HL-60 (cell line): Measurements from ENCODE around the gene RALGAPB.

ENCODE experiments used
- DNase-seq, 2 experiments: peaks; one replicate each; pipeline ENCODE4 v3.0.0-alpha.2; 2010 to 2020; ENCODE audit warnings: low read depth in 1 of 2, low spot score in 1 of 2
- H3K27ac ChIP-seq: fragments of 250-450 bp; sonication (Bioruptor Pico); replicated peaks from 2 replicates; pipeline ENCODE4 v1.5.1; 2020; ENCODE audit warnings: mild to moderate bottlenecking, moderate library complexity
- H3K27me3 ChIP-seq: fragments of 250-450 bp; sonication (Bioruptor Pico); 2 replicates; pipeline ENCODE4 v1.5.1; 2021; ENCODE audit warnings: mild to moderate bottlenecking, moderate library complexity; ENCODE audit not compliant: insufficient read depth, poor library complexity, severe bottlenecking
- H3K4me3 ChIP-seq: replicated peaks from 2 replicates; pipeline ENCODE4 v1.5.1; 2011; ENCODE audit warnings: mild to moderate bottlenecking, control low read depth, low read length; ENCODE audit not compliant: insufficient read depth
- CTCF ChIP-seq: IDR thresholded peaks from one replicate; pipeline ENCODE4 v1.5.1; 2011; ENCODE audit warnings: low read length, control low read depth, inconsistent platforms; ENCODE audit not compliant: insufficient read depth
- GABPA ChIP-seq: IDR thresholded peaks from 2 replicates; pipeline ENCODE4 v1.6.1; 2012; ENCODE audit warnings: low read depth
- POLR2AphosphoS5 ChIP-seq: IDR thresholded peaks from 2 replicates; pipeline ENCODE4 v1.6.1; 2012; ENCODE audit warnings: low read depth
- REST ChIP-seq: IDR thresholded peaks from 2 replicates; pipeline ENCODE4 v1.6.1; 2012; ENCODE audit warnings: low read depth; ENCODE audit not compliant: insufficient replicate concordance
- SPI1 ChIP-seq: IDR thresholded peaks from 2 replicates; pipeline ENCODE4 v1.6.1; 2012; ENCODE audit warnings: low read depth, mild to moderate bottlenecking, borderline replicate concordance

RALGAPB gene

GRCh38 chr20:38551056-38551626, 78.5 kb downstream of the RALGAPB start:
- Histone ChIP-seq H3K4me3 (no peak overlapping the region), H3K27ac (no peak overlapping the region), H3K27me3 (no peaks in the 10 kb centered on the region)
- DNase-seq, result no peak
- TF ChIP-seq SPI1, result no peak
- TF ChIP-seq POLR2AphosphoS5, result no peak
- no peak for TF ChIP-seq GABPA
- TF ChIP-seq CTCF, result no peak
- no peak for TF ChIP-seq REST

GRCh38 chr20:38554986-38555385, 82.3 kb downstream of the RALGAPB start:
- DNase-seq, result no peak
- Histone ChIP-seq H3K4me3 (no peak overlapping the region), H3K27me3 (no peaks in the 10 kb centered on the region), H3K27ac (no peak overlapping the region)
- TF ChIP-seq GABPA (no peak), REST (no peak), POLR2AphosphoS5 (no peak), SPI1 (no peak), CTCF (no peak)

- no peak for DNase-seq
- TF ChIP-seq SPI1, result no peak
- Histone ChIP-seq H3K27ac (no peak overlapping the region), H3K27me3 (no peaks in the 10 kb centered on the region), H3K4me3 (no peak overlapping the region)
These were observed 82.8 kb downstream of the RALGAPB start for GRCh38 chr20:38555395-38555794.

- TF ChIP-seq GABPA (no peak), CTCF (no peak), REST (no peak), SPI1 (no peak), POLR2AphosphoS5 (no peak)
These were observed 84.5 kb downstream of the RALGAPB start for GRCh38 chr20:38557174-38557573.

More at GRCh38 chr20:38557174-38557573, 84.5 kb downstream of the RALGAPB start:
- no peaks in the 10 kb centered on the region for H3K27me3 ChIP-seq
- no peak overlapping the region for H3K4me3 ChIP-seq
- H3K27ac ChIP-seq, result no peak overlapping the region
- no peak for DNase-seq
